CD4-positive, alpha-beta T cell treated with Interleukin-4 for 1 hour (primary cell): ENCODE results near the gene IFNA5.

ENCODE experiments used
- DNase-seq, 2 donors: peaks; one replicate each; pipeline ENCODE4 v3.0.0-alpha.2; 2020 to 2022

IFNA5 gene

GRCh38 chr9:21305213-21305612, at the start of gene IFNA5:
Gene IFNA5, minus strand, starts transcription at chr9:21305313. Its CDS starts 57 bp downstream, at chr9:21305256.
- no peak for DNase-seq

- no peak for DNase-seq
Measured at GRCh38 chr9:21350787-21351186, 45.7 kb upstream of the IFNA5 start, which contains the start of gene IFNA6. Gene IFNA6, minus strand, starts transcription at chr9:21350887. Its CDS starts 0 bp downstream, at chr9:21350887.

- no peak for DNase-seq
Measured at GRCh38 chr9:21348430-21348970, 43.4 kb upstream of the IFNA5 start.

GRCh38 chr9:21340735-21341134, 35.6 kb upstream of the IFNA5 start:
- no peak for DNase-seq

GRCh38 chr9:21336457-21336856, 31.3 kb upstream of the IFNA5 start:
- DNase-seq = no peak

GRCh38 chr9:21334701-21335632, 29.9 kb upstream of the IFNA5 start, which contains the start of gene KLHL9:
Gene KLHL9, minus strand, starts transcription at chr9:21335404. Its CDS starts 545 bp downstream, at chr9:21334859.
- peak; percentile 89 for DNase-seq

- DNase-seq = no peak
Measured at GRCh38 chr9:21333226-21333625, 28.1 kb upstream of the IFNA5 start.

- no peak for DNase-seq
Measured at GRCh38 chr9:21331676-21332402, 26.7 kb upstream of the IFNA5 start.

- DNase-seq = peak in 1 of 2 donors; percentile 78
Measured at GRCh38 chr9:21326526-21327139, 21.5 kb upstream of the IFNA5 start.

GRCh38 chr9:21324047-21324446, 18.9 kb upstream of the IFNA5 start:
- DNase-seq = no peak

- DNase-seq = no peak
Measured at GRCh38 chr9:21322911-21323461, 17.9 kb upstream of the IFNA5 start.

GRCh38 chr9:21320465-21320864, 15.4 kb upstream of the IFNA5 start:
- DNase-seq = no peak

GRCh38 chr9:21317956-21318923, 13.1 kb upstream of the IFNA5 start:
- DNase-seq = peak; percentile 18 to 45

- DNase-seq = no peak
Measured at GRCh38 chr9:21316860-21317259, 11.7 kb upstream of the IFNA5 start.

GRCh38 chr9:21316032-21316842, 11.1 kb upstream of the IFNA5 start:
- no peak for DNase-seq

GRCh38 chr9:21314152-21314551, 9.0 kb upstream of the IFNA5 start:
- no peak for DNase-seq

GRCh38 chr9:21311889-21312288, 6.8 kb upstream of the IFNA5 start:
- DNase-seq = no peak

- peak in 1 of 2 donors; percentile 13 for DNase-seq
Measured at GRCh38 chr9:21295992-21296391, 9.1 kb downstream of the IFNA5 start.

GRCh38 chr9:21294904-21295538, 10.1 kb downstream of the IFNA5 start:
- DNase-seq = no peak

- DNase-seq = no peak
Measured at GRCh38 chr9:21294364-21294774, 10.7 kb downstream of the IFNA5 start.
